Aorta (tissue), 5 donors: ENCODE data around the gene ZNF205. TPM values are rescaled to one million over a fixed set of nuclear protein-coding genes. Genes with fewer than 3 reads are reported as not detected.

ENCODE experiments used
- ATAC-seq: fragments of 200-7000 bp; cut with Tn5 transposase; one replicate; pipeline ENCODE4 v1.9.1; 2022; ENCODE audit warnings: moderate library complexity; ENCODE audit not compliant: low FRiP score
- DNase-seq, 2 donors: peaks; one replicate each; pipeline ENCODE4 v3.0.0-alpha.2; 2020
- H3K27ac ChIP-seq, 2 donors: one replicate each; pipeline ENCODE4 v1.5.1; 2013; ENCODE audit warnings: low read length in 2 of 2, mild to moderate bottlenecking in 2 of 2, moderate library complexity in 2 of 2, control low read depth in 1 of 2, inconsistent platforms in 1 of 2, low read depth in 1 of 2
- H3K27me3 ChIP-seq, 2 donors: one replicate each; pipeline ENCODE4 v1.6.1; 2013; ENCODE audit warnings: control low read depth in 1 of 2, low read length in 1 of 2, mild to moderate bottlenecking in 1 of 2, moderate library complexity in 1 of 2; ENCODE audit not compliant: insufficient read depth in 2 of 2, control insufficient read depth in 1 of 2
- H3K36me3 ChIP-seq, 2 donors: one replicate each; pipeline ENCODE4 v1.6.1; 2013; ENCODE audit warnings: control low read depth in 1 of 2, low read length in 1 of 2, mild to moderate bottlenecking in 1 of 2; ENCODE audit not compliant: insufficient read depth in 2 of 2, control insufficient read depth in 1 of 2
- H3K4me1 ChIP-seq, 2 donors: one replicate each; pipeline ENCODE4 v1.6.1; 2013; ENCODE audit warnings: low read length in 2 of 2, control low read depth in 1 of 2, mild to moderate bottlenecking in 1 of 2, moderate library complexity in 1 of 2; ENCODE audit not compliant: insufficient read depth in 2 of 2, control insufficient read depth in 1 of 2
- H3K4me3 ChIP-seq, 2 donors: one replicate each; pipeline ENCODE4 v1.5.1; 2013; ENCODE audit warnings: low read length in 2 of 2, control low read depth in 1 of 2, mild to moderate bottlenecking in 1 of 2
- H3K9me3 ChIP-seq: one replicate; pipeline ENCODE4 v1.6.1; 2013; ENCODE audit warnings: mild to moderate bottlenecking, low read length; ENCODE audit not compliant: control insufficient read depth
- WGBS, 2 donors: extraction: QIAGEN DNeasy Blood & Tissue Kit; methylation state at CpG; one replicate each; pipeline ENCODE4 v1.1.7; 2013; 5-methylcytosine and 5-hydroxymethylcytosine counted together
- intact Hi-C, 2 donors: fragments of 100-400 bp; cut with DNase I; formaldehyde crosslinking; loops; one replicate each; pipeline versions ENCODE4 v1.14.2 to v1.15.0; 2022
- polyA plus RNA-seq, 2 donors: library from polyadenylated mRNA; stranded (reverse); fragments of 200-250 nt; gene quantifications; one replicate each; pipeline ENCODE4 v1.2.3, GENCODE V29; 2013
- total RNA-seq, 2 donors: library from RNA; stranded (reverse); fragmentation: NEBNext Ultra II Directional; extraction: Animal tissue kit (Norgen Biotek cat#: 25700); gene quantifications; one replicate each; pipeline ENCODE4 v1.2.1, GENCODE V29; 2021
- donor health status: healthy with polysubstance abuse.
- donor health status: Bipolar disorder and iron deficiency.
- donor health status: DM: no; HTN: no; CAD: no.
- donor health status: DM: no; HTN: no; CAD: no.
- donor health status: DM: yes; HTN: yes; CAD: no.

Gene ZNF205
- total and polyA plus RNA-seq, 4 donors, result 7.1 to 36.6 (median 9.5) TPM

DNA sequence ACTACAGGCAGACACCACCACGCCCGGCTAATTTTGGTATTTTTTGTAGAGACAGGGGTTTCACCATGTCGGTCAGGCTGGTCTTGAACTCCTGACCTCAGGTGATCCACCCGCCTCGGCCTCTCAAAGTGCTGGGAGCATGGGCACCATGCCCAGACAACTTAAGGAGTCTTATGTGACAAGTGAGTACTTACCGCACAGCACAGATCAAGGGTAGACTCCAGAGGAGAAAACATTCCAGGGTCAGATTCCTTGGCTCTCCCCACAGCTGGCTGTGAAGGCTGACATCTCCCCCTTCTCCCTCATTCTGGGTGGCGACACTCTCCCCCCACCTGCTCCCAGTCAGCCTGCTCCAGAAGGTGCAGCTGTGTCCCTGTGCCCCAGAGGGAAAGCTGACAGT, 23.9 kb upstream of the ZNF205 start:
- Histone ChIP-seq H3K4me3 (no peak overlapping the region), H3K9me3 (no peaks in the 10 kb centered on the region), H3K27ac (no peak overlapping the region), H3K27me3 (no peaks in the 10 kb centered on the region), H3K36me3 (no peaks in the 10 kb centered on the region), H3K4me1 (no peaks in the 10 kb centered on the region)
- 69 to 72% methylated on average over 7 of the region's 7 CpGs for WGBS, 2 donors
- DNase-seq (no peak), ATAC-seq (no peak)
- intact Hi-C loops, result no loop called here

DNA sequence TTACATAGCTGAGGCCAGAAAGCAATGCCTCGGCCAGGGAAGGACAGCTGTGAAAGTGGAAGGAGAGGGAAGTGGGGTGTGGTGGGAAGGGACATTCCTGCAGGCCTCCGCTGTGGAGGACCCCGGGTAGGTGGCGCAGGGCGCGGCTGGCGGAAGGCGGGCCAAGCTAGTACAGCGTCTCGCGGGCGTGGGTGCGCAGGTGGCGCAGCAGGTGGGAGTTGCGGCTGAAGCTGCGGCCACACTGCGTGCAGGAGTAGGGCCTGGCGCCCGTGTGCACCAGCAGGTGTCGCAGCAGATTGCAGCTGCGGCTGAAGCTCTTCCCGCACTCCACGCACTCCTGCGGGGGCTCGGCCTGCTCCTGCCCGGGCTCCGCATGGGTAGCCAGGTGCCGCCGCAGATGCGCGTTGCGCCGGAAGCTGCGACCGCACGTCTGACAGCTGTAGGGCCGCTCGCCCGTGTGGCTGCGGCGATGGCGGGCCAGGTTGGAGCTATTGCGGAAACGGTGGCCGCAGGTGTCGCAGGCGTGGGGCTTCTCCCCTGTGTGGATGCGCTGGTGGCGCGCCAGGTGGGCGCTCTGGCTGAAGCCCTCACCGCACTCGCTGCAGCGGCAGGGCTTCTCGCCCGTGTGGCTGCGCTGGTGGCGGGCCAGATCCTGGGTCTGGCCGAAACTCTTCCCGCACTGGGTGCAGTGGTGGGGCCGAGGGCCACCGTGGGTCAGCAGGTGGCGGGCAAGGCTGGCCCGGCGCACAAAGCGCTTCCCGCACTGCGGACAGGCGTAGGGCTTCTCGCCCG, 23.3 kb upstream of the ZNF205 start:
- Histone ChIP-seq H3K9me3 (no peaks in the 10 kb centered on the region), H3K27me3 (no peaks in the 10 kb centered on the region), H3K4me3 (no peak overlapping the region), H3K4me1 (no peaks in the 10 kb centered on the region), H3K27ac (no peak overlapping the region), H3K36me3 (no peaks in the 10 kb centered on the region)
- DNase-seq (no peak), ATAC-seq (no peak)
- 95% methylated on average over 71 of the region's 71 CpGs for WGBS, 2 donors
- intact Hi-C loops, result no loop called here

DNA sequence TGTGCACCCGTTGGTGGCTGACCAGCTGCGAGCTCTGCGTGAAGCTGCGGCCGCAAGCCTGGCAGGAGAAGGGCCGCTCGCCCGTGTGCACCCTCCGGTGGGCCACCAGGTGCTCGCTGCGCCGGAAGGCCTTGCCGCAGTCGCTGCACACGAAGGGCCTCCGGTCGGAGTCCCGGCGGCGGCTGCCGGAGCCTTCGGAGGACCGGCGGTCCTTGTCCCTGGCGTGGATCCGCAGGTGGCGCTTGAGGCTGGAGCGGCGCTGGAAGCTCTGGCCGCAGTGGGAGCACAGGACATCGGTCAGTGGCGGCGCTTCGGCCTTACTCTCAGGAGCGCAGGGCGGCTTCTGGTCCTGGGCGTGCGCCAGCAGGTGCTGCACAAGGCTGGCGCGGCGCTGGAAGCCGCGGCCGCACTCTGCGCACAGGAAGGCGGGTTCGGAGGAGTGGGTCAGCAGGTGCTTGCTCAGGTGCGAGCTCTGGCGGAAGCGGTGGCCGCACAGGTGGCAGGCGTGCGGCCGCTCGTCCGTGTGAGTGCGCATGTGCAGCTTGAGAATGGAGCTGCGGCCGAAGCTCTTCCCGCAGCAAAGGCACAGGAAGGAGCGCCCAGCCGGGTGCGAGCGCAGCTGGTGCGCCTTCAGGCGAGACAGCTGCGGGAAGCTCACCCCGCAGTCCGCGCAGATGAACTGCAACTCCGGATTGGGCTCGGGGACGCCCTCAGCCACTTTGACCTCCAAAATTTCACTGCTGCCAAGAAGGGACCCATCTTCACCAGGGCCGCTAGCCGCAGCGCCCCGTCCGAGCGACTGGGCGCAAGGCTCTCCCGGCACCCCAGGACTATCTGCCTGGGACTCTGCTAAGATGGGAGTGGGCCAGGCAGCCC, 22.4 kb upstream of the ZNF205 start:
- H3K27me3 ChIP-seq, result no peaks in the 10 kb centered on the region
- H3K27ac ChIP-seq, result no peak overlapping the region
- DNase-seq (no peak), ATAC-seq (no peak)
- WGBS, 2 donors, result 95 to 96% methylated on average over 81 of the region's 81 CpGs
- no peak overlapping the region for H3K4me3 ChIP-seq
- no peaks in the 10 kb centered on the region for H3K4me1 ChIP-seq
- intact Hi-C loops, result no loop called here
- H3K36me3 ChIP-seq, result no peaks in the 10 kb centered on the region
- no peaks in the 10 kb centered on the region for H3K9me3 ChIP-seq

DNA sequence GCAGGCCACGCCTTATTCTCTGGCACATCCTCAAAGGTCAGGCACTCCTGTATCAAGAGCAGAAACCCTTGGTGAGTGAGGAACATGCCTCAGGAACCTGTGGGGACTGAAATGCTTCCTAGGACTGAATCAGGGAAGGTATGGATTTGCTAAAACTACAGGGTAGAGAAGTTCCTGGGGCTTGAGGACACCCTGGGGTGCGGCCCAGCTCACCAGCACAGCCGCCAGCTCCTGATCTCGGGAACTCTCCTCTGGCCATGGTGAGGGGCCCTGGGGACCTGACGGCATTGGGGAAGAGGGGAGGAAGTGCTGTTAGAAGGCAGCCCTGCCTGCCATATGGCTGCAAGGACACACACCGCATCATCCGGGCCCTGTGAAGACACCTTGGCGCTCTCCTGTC, 20.8 kb upstream of the ZNF205 start:
- intact Hi-C loops, result no loop called here
- no peak for DNase-seq
- Histone ChIP-seq H3K27me3 (no peaks in the 10 kb centered on the region), H3K36me3 (no peaks in the 10 kb centered on the region), H3K27ac (no peak overlapping the region), H3K9me3 (no peaks in the 10 kb centered on the region), H3K4me1 (no peaks in the 10 kb centered on the region), H3K4me3 (no peak overlapping the region)
- no peak for ATAC-seq
- 73 to 82% methylated on average over 8 of the region's 8 CpGs for WGBS, 2 donors

DNA sequence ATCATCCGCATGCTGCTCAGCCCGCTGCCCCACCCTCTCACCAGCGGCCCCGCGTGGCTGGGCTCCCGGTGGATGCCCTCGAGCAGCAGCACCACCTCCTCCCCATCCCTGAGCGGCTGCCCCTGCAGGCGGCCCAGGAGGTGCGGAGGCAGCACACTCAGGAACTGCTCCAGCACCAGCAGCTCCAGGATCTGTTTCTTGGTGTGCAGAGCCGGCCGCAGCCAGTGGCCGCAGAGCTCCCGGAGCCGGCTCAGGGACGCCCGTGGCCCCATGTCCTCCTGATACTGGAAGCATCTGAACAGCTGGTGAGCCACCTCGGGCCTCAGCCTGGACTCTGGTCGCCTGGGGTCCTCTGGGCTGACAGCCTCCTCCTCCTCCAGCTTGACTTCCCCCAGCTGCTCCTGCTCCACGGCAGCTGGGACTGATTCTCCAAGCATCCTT, 19.9 kb upstream of the ZNF205 start:
- Histone ChIP-seq H3K4me3 (no peak overlapping the region), H3K9me3 (no peaks in the 10 kb centered on the region), H3K27me3 (no peaks in the 10 kb centered on the region), H3K4me1 (no peaks in the 10 kb centered on the region), H3K27ac (no peak overlapping the region), H3K36me3 (no peaks in the 10 kb centered on the region)
- ATAC-seq (no peak), DNase-seq (no peak)
- intact Hi-C loops, result no loop called here
- 70 to 81% methylated on average over 16 to 20 of the region's 20 CpGs for WGBS, 2 donors

DNA sequence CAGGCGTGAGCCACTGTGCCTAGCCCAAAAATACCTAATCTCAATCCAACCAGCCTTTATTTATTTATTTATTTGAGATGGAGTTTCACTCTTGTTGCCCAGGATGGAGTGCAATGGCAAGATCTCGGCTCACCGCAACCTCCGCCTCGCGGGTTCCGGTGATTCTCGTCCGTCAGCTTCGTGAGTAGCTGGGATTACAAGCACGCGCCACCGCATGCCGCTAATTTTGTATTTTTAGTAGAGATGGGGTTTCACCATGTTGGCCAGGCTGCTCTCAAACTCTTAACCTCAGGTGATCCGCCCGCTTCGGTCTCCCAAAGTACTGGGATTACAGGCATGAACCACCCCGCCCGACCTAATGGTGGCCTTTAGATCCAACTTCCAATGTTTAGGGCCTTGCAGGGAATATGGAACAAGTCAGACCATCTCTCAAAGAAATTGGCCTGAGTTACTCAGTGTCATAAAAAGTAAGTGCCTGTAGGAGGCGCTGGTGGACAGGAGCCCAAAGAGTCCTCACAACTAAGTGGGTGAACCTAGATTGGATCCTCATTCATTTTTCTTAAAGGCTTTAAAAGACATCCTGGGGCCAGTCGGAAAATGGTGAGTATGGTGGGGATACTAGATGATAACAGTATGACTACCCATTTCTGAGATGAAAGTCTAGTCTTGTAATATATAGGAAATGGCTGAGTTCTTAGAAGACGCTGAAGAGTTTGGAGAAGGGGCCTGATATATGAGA, 17.9 kb upstream of the ZNF205 start:
- WGBS, 2 donors, result 87% methylated on average over 22 of the region's 22 CpGs
- Histone ChIP-seq H3K9me3 (no peaks in the 10 kb centered on the region), H3K36me3 (no peaks in the 10 kb centered on the region), H3K27ac (no peak overlapping the region), H3K27me3 (no peaks in the 10 kb centered on the region), H3K4me1 (no peaks in the 10 kb centered on the region), H3K4me3 (no peak overlapping the region)
- intact Hi-C loops, result no loop called here
- DNase-seq, result no peak
- no peak for ATAC-seq

DNA sequence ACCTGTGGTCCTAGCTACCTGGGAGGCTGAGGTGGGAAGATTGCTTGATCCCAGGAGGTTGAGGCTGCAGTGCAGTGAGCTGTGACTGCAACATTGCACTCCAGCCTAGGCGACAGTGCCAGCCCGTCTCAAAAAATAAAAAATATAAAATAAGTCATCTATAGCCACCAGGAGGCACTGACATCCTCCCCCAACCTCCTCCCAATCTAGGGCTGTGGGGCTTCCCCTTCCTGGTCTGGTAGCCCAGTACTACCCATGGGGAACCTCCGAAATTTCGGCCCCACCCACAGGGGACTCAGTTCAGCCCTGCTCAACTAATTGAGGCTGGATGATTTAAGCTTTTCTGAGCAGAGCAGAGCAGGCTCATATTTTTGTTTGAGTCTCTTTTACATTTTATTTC, 16.5 kb upstream of the ZNF205 start:
- Histone ChIP-seq H3K27me3 (no peaks in the 10 kb centered on the region), H3K4me3 (no peak overlapping the region), H3K36me3 (no peaks in the 10 kb centered on the region), H3K27ac (no peak overlapping the region), H3K4me1 (no peaks in the 10 kb centered on the region), H3K9me3 (no peaks in the 10 kb centered on the region)
- intact Hi-C loops, result no loop called here
- ATAC-seq (no peak), DNase-seq (peak in 1 of 2 donors; percentile 75)
- WGBS, 2 donors, result 40 to 43% methylated on average over 4 of the region's 4 CpGs

DNA sequence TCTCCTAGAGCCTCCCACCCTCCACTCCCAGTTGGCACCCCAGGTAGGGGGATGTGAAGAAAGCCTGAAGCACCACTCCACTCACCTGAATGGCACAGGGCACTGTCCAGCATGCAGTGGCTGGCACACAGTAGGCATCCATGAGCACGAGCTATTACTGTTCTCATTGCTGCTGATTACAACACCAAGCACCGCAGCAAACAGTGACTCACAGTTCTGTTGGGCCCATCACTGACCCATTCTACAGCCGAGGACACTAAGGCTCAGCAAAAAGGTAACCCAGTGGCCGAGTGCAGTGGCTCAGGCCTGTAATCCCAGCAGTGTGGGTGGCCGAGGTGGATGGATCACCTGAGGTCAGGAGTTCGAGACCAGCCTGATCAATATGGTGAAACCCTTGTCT, 16.0 kb upstream of the ZNF205 start:
- intact Hi-C loops, result no loop called here
- no peaks in the 10 kb centered on the region for H3K9me3 ChIP-seq
- H3K27ac ChIP-seq, result no peak overlapping the region
- ATAC-seq (no peak), DNase-seq (no peak)
- no peaks in the 10 kb centered on the region for H3K27me3 ChIP-seq
- 81 to 82% methylated on average over 6 of the region's 6 CpGs for WGBS, 2 donors
- no peak overlapping the region for H3K4me3 ChIP-seq
- H3K36me3 ChIP-seq, result no peaks in the 10 kb centered on the region
- no peaks in the 10 kb centered on the region for H3K4me1 ChIP-seq
